Stomach (tissue), 9 donors: Measurements from ENCODE around the gene TRAM2. TPM values are rescaled to one million over a fixed set of nuclear protein-coding genes. Genes with fewer than 3 reads are reported as not detected.

Experiments
- DNase-seq, 2 donors: peaks; one replicate each; pipeline versions ENCODE4 v3.0.0 to v3.0.0-alpha.2; 2013 to 2019
- H3K27ac ChIP-seq, 5 donors: fragments of 200-600 bp in 4 of 5; sonication (generic) in 4 of 5; one replicate each; pipeline ENCODE4 v1.5.1; 2013 to 2019; ENCODE audit warnings: mild to moderate bottlenecking in 1 of 5, moderate library complexity in 1 of 5
- H3K27me3 ChIP-seq, 3 donors: fragments of 200-600 bp; sonication (generic); one replicate each; pipeline ENCODE4 v1.5.1; 2017 to 2019; ENCODE audit warnings: mixed run types in 1 of 3
- H3K36me3 ChIP-seq, 4 donors: fragments of 200-600 bp; sonication (generic); 1 replicate in 3 of 4; 2 replicates in 1 of 4; pipeline ENCODE4 v1.5.1; 2016 to 2019
- H3K4me1 ChIP-seq, 4 donors: fragments of 200-600 bp; sonication (generic); one replicate each; pipeline ENCODE4 v1.5.1; 2016 to 2019
- H3K4me3 ChIP-seq, 4 donors: fragments of 200-600 bp; sonication (generic) in 3 of 4; one replicate each; pipeline ENCODE4 v1.5.1; 2016 to 2019; ENCODE audit warnings: mild to moderate bottlenecking in 1 of 4
- H3K9me3 ChIP-seq, 4 donors: fragments of 200-600 bp; sonication (generic); one replicate each; pipeline ENCODE4 v1.5.1; 2016 to 2019
- EP300 ChIP-seq: sonication (generic); formaldehyde crosslinking; IDR thresholded peaks from one replicate; pipeline ENCODE4 v1.6.1; 2017; ENCODE audit warnings: antibody characterized with exemption
- POLR2A ChIP-seq, 4 donors: fragments of 450-650 bp; IDR thresholded peaks; one replicate each; pipeline ENCODE4 v1.6.1; 2016; ENCODE audit warnings: antibody characterized with exemption in 4 of 4, control low read depth in 2 of 4, mild to moderate bottlenecking in 1 of 4, moderate library complexity in 1 of 4
- POLR2AphosphoS5 ChIP-seq, 3 donors: sonication (generic); formaldehyde crosslinking; IDR thresholded peaks; one replicate each; pipeline ENCODE4 v1.6.1; 2016; ENCODE audit warnings: antibody characterized with exemption in 3 of 3
- WGBS, 5 donors: extraction: QIAGEN DNeasy Blood & Tissue Kit in 3 of 5; methylation state at CpG; one replicate each; pipeline versions ENCODE4 v1.1.5 to v1.1.7; 2013 to 2018; 5-methylcytosine and 5-hydroxymethylcytosine counted together
- intact Hi-C: fragments of 100-400 bp; cut with DNase I; formaldehyde crosslinking; loops from one replicate; pipeline ENCODE4 v1.15.1; 2023; ENCODE audit warnings: low total_unique reads
- polyA plus RNA-seq, 3 donors: library from polyadenylated mRNA; stranded (reverse); fragments of 200-250 nt; gene quantifications; one replicate each; pipeline ENCODE4 v1.2.3, GENCODE V29; 2013
- total RNA-seq, 5 donors: library from RNA; depleted of rRNA; stranded (reverse); fragments of >200 nt; gene quantifications; one replicate each; pipeline versions ENCODE4 v1.1.0 to v1.2.3, GENCODE V29; 2014 to 2016
- TF ChIP-seq, protein P1 (sequence below), 7 experiments: fragments of 450-650 bp in 4 of 7; fragments of 200-600 bp in 3 of 7; sonication (generic) in 3 of 7; IDR thresholded peaks; one replicate each; pipeline ENCODE4 v1.5.1; 2016 to 2019; ENCODE audit warnings: antibody characterized with exemption in 7 of 7, control low read depth in 2 of 7, mild to moderate bottlenecking in 1 of 7
- donor health status: healthy with polysubstance abuse.
- donor health status: Bipolar disorder and iron deficiency.
- donor health status: healthy.

TRAM2 gene
- total and polyA plus RNA-seq, 8 donors = 1.4 to 14.1 (median 4.3) TPM

DNA sequence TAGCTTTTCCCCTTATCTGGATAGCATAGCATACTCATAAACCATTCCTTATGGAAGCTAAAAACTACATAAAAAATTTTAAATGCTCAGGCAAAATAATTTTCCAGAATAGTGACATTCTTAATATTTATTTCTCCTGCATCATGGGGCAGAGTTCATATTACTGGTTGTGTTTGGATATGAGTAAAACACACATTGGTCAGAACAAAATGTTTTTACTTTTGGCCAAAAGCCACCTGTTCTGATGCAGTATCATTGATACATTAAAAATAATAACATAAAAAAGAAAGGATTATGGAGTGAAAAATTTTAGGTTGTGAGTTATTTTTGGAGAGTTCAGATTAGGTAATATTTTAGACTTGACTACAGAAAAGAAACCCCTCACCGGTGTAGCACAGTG, 33.6 kb downstream of the TRAM2 start:
- Histone ChIP-seq H3K36me3 (no peaks in the 10 kb centered on the region), H3K27ac (peak overlapping the region in 4 of 5 donors; percentile 69 to 76 (median 71)), H3K4me3 (no peak overlapping the region), H3K9me3 (no peaks in the 10 kb centered on the region), H3K27me3 (no peaks in the 10 kb centered on the region), H3K4me1 (peaks cover 45 to 96% (median 66%) of the 10 kb centered on the region in 4 donors)
- WGBS, 5 donors = 61 to 89% (median 66%) methylated on average over 1 of the region's 1 CpG
- TF ChIP-seq, protein P1, sequence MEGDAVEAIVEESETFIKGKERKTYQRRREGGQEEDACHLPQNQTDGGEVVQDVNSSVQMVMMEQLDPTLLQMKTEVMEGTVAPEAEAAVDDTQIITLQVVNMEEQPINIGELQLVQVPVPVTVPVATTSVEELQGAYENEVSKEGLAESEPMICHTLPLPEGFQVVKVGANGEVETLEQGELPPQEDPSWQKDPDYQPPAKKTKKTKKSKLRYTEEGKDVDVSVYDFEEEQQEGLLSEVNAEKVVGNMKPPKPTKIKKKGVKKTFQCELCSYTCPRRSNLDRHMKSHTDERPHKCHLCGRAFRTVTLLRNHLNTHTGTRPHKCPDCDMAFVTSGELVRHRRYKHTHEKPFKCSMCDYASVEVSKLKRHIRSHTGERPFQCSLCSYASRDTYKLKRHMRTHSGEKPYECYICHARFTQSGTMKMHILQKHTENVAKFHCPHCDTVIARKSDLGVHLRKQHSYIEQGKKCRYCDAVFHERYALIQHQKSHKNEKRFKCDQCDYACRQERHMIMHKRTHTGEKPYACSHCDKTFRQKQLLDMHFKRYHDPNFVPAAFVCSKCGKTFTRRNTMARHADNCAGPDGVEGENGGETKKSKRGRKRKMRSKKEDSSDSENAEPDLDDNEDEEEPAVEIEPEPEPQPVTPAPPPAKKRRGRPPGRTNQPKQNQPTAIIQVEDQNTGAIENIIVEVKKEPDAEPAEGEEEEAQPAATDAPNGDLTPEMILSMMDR (IDR thresholded peaks at IDR 0.05) = no peak
- TF ChIP-seq POLR2AphosphoS5 (IDR thresholded peaks at IDR 0.05) = no peak
- no peak for TF ChIP-seq EP300
- no peak for TF ChIP-seq POLR2A (IDR thresholded peaks at IDR 0.05)
- intact Hi-C loops = no loop called here
- DNase-seq = no peak

DNA sequence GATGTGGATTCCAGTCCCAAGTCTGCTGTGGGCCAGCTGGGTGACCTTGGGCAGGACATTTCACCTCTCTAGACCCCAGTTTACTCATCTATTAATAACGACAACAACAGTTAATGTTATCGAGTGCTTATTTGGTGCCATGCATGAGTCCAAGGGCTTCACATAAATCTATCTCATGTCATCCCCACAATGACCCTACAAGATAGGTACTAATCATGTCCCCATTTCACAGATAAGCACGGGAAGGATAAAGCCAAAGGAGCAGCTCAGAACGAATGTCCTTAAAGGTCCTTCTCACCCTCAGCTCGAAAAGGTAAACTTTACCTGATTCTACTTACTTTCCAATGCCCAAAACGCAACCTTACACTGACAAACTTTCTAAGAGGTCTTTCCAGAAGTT, 35.7 kb downstream of the TRAM2 start:
- Histone ChIP-seq H3K4me3 (no peak overlapping the region), H3K27me3 (no peaks in the 10 kb centered on the region), H3K9me3 (no peaks in the 10 kb centered on the region), H3K4me1 (peaks cover 37 to 92% (median 62%) of the 10 kb centered on the region in 4 donors), H3K27ac (peak overlapping the region in 2 of 5 donors; percentile 36 to 69), H3K36me3 (no peaks in the 10 kb centered on the region)
- intact Hi-C loops = no loop called here
- TF ChIP-seq, protein P1 (IDR thresholded peaks at IDR 0.05) = no peak
- TF ChIP-seq EP300 (no peak), POLR2A (IDR thresholded peaks at IDR 0.05) (no peak), POLR2AphosphoS5 (IDR thresholded peaks at IDR 0.05) (no peak)
- 77 to 84% (median 82%) methylated on average over 6 of the region's 6 CpGs for WGBS, 5 donors
- DNase-seq = no peak

DNA sequence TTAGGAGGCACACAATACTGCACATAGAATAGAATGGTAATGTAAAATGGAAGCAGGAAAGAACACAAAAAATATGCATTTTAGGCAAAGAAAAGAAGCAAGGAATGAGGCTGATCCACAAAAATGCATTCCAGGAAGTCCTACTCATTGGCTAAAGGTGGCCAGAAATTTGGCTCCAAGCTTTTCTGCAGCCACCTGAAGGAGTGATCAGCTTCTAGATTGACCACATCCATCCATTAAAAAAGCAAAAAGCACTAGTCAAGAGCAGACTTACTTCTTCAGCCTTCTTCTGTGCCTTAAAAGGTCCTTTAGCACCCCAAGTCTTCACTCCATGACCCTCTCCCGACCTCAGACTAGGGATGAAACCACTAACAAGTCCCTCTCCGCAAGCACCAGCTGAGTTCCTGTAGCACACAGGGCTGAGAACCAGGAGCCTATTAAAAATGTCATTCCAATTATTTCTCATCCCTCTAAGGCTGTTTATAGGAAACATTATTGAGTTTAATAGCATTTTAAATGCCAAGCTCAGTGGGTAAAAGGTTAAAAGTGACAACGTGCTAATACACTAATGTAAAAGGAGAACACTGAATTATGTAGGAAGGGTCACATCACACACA, 36.5 kb downstream of the TRAM2 start:
- Histone ChIP-seq H3K36me3 (peaks cover 0 to 3% (median 2%) of the 10 kb centered on the region in 4 donors), H3K27me3 (no peaks in the 10 kb centered on the region), H3K4me3 (no peak overlapping the region), H3K27ac (peak overlapping the region in 2 of 5 donors; percentile 3 to 36), H3K4me1 (peaks cover 29 to 86% (median 56%) of the 10 kb centered on the region in 4 donors), H3K9me3 (no peaks in the 10 kb centered on the region)
- 75 to 85% (median 76%) methylated on average over 3 of the region's 3 CpGs for WGBS, 5 donors
- DNase-seq = no peak
- TF ChIP-seq EP300 = no peak
- TF ChIP-seq POLR2A (IDR thresholded peaks at IDR 0.05) = no peak
- TF ChIP-seq, protein P1 (IDR thresholded peaks at IDR 0.05) = no peak
- TF ChIP-seq POLR2AphosphoS5 (IDR thresholded peaks at IDR 0.05) = no peak
- intact Hi-C loops = no loop called here

DNA sequence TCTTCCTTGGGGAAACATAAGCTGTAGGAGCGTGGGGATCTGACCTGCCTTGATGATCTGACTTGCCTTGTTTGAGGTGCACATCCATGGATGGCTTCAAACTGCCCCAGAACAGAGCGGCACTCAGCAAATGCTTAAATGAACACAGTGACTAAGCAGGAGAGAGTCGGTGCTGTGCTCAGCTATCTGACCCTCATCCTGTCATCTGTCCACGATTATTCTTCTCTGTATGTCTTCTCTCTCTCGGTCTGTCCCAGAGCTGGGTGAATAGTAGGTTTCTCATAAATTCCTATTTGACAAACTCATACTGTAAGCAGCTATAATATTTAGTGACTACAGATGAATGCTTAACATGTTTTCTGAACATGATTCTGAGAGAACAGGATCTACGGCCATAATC, 37.3 kb downstream of the TRAM2 start:
- DNase-seq = no peak
- no peak overlapping the region for H3K4me3 ChIP-seq
- H3K36me3 ChIP-seq = peaks cover 0 to 11% (median 9%) of the 10 kb centered on the region in 4 donors
- peaks cover 22 to 81% (median 49%) of the 10 kb centered on the region in 4 donors for H3K4me1 ChIP-seq
- TF ChIP-seq EP300 = no peak
- TF ChIP-seq, protein P1 (IDR thresholded peaks at IDR 0.05) = no peak
- TF ChIP-seq POLR2AphosphoS5 (IDR thresholded peaks at IDR 0.05) = no peak
- TF ChIP-seq POLR2A (IDR thresholded peaks at IDR 0.05) = no peak
- WGBS, 5 donors = 57 to 92% (median 81%) methylated on average over 6 of the region's 6 CpGs
- intact Hi-C loops = no loop called here
- no peaks in the 10 kb centered on the region for H3K27me3 ChIP-seq
- H3K9me3 ChIP-seq = no peaks in the 10 kb centered on the region
- peak overlapping the region in 3 of 5 donors; percentile 3 to 36 (median 21) for H3K27ac ChIP-seq
